Neural progenitor cell (in vitro differentiated cells): ENCODE measurements around the gene GALNT17. TPM values are rescaled to one million over a fixed set of nuclear protein-coding genes. Genes with fewer than 3 reads are reported as not detected.

Experiments
- DNase-seq: peaks from one replicate; pipeline ENCODE4 v3.0.0-alpha.2; 2016; ENCODE audit warnings: low spot score
- H2AFZ ChIP-seq: fragments of 200-600 bp; sonication (generic); replicated peaks from 2 replicates; pipeline ENCODE4 v1.6.1; 2016; ENCODE audit warnings: antibody characterized with exemption
- H3F3A ChIP-seq: fragments of 200-600 bp; sonication (generic); 2 replicates; pipeline ENCODE4 v1.6.1; 2016; ENCODE audit warnings: antibody characterized with exemption, low read depth
- H3K27ac ChIP-seq: fragments of 200-600 bp; sonication (generic); 2 replicates; pipeline ENCODE4 v1.5.1; 2016; ENCODE audit warnings: mild to moderate bottlenecking
- H3K27me3 ChIP-seq: fragments of 200-600 bp; sonication (generic); 2 replicates; pipeline ENCODE4 v1.6.1; 2016; ENCODE audit warnings: mild to moderate bottlenecking, moderate library complexity
- H3K36me3 ChIP-seq: fragments of 200-600 bp; sonication (generic); 2 replicates; pipeline ENCODE4 v1.5.1; 2016
- H3K4me1 ChIP-seq: fragments of 200-600 bp; sonication (generic); 2 replicates; pipeline ENCODE4 v1.6.1; 2016; ENCODE audit warnings: mixed run types
- H3K4me2 ChIP-seq: fragments of 200-600 bp; sonication (generic); 2 replicates; pipeline ENCODE4 v1.6.1; 2016
- H3K4me3 ChIP-seq: fragments of 200-600 bp; sonication (generic); 2 replicates; pipeline ENCODE4 v1.5.1; 2016
- H3K79me2 ChIP-seq: fragments of 200-600 bp; sonication (generic); 2 replicates; pipeline ENCODE4 v1.6.1; 2016; ENCODE audit warnings: low read depth
- H3K9ac ChIP-seq: fragments of 200-600 bp; sonication (generic); 2 replicates; pipeline ENCODE4 v1.6.1; 2016
- H3K9me3 ChIP-seq: fragments of 200-600 bp; sonication (generic); 2 replicates; pipeline ENCODE4 v1.5.1; 2016; ENCODE audit warnings: low read depth
- H4K20me1 ChIP-seq: fragments of 200-600 bp; sonication (generic); 2 replicates; pipeline ENCODE4 v1.6.1; 2016; ENCODE audit warnings: low read depth
- H3K27ac Mint-ChIP-seq: 3 replicates; pipeline ENCODE4 v1.8.0; 2021; ENCODE audit warnings: mixed read lengths
- H3K27me3 Mint-ChIP-seq: 2 replicates; pipeline ENCODE4 v1.8.0; 2022; ENCODE audit warnings: low read depth, mild to moderate bottlenecking, inconsistent platforms, moderate library complexity, mixed read lengths; ENCODE audit not compliant: insufficient read depth
- H3K36me3 Mint-ChIP-seq: 3 replicates; pipeline ENCODE4 v1.8.0; 2021; ENCODE audit warnings: mixed read lengths
- H3K4me1 Mint-ChIP-seq: 3 replicates; pipeline ENCODE4 v1.8.0; 2021; ENCODE audit warnings: mixed read lengths
- H3K4me3 Mint-ChIP-seq: 3 replicates; pipeline ENCODE4 v1.8.0; 2021; ENCODE audit warnings: mild to moderate bottlenecking, moderate library complexity, mixed read lengths
- H3K9me3 Mint-ChIP-seq: 3 replicates; pipeline ENCODE4 v1.8.0; 2020; ENCODE audit warnings: mixed read lengths
- EZH2 ChIP-seq: fragments of 200-600 bp; sonication (generic); IDR thresholded peaks from 2 replicates; pipeline ENCODE4 v1.6.1; 2017; ENCODE audit warnings: antibody characterized with exemption, mild to moderate bottlenecking, moderate library complexity
- EZH2phosphoT487 ChIP-seq: fragments of 200-600 bp; sonication (generic); IDR thresholded peaks from 2 replicates; pipeline ENCODE4 v1.6.1; 2017; ENCODE audit warnings: antibody characterized with exemption
- total RNA-seq: library from RNA; depleted of rRNA; stranded (reverse); fragments of >200 nt; gene quantifications from 2 replicates; pipeline ENCODE4 v1.2.3, GENCODE V29; 2015; ENCODE audit warnings: low replicate concordance
- TF ChIP-seq, protein P1 (sequence below): fragments of 200-600 bp; sonication (generic); IDR thresholded peaks from 2 replicates; pipeline ENCODE4 v1.5.1; 2017; ENCODE audit warnings: antibody characterized with exemption, mild to moderate bottlenecking

The GALNT17 gene
- total RNA-seq, 1 donor from 2014 or later, result 17.1 TPM

DNA sequence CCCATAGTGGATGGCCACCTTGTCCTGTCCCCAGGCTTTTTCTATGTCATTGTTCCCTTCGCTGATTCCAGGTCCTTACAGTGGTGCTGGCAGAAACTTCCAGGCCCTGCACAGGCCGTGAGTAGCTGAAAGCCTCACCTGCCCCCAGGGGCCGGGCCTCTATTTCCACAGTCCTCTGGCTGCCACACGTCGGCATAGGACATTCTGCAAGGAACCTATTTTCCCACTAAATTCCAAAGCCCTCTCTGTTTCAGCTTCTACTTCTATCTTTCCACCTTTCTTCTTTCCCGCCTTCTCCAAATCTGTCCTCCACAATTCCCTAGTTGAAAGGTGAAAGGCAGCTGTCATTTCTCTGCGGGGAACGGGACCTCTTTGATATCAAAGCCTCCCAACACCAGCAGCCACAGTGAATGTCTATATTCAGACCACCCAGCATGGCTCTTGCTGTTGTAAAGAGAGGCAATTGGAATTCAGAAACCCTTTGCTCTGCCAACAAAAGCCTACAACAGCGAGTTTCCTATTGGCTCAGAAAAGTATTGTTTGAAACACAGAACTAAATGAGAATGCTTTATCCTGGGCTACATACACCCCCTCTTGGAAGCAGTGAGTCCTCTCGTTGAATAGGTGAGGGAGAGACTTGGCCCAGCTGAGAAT, 607.7 kb downstream of the GALNT17 start:
- Histone ChIP-seq H3K4me1 (peaks cover 16% of the 10 kb centered on the region), H4K20me1 (no peaks in the 10 kb centered on the region), H3K4me3 (peak overlapping the region; percentile 16), H3K9me3 (no peaks in the 10 kb centered on the region), H3K27me3 (no peaks in the 10 kb centered on the region), H2AFZ (no peak overlapping the region), H3K36me3 (no peaks in the 10 kb centered on the region), H3K9ac (no peak overlapping the region), H3F3A (peaks cover 22% of the 10 kb centered on the region), H3K27ac (no peak overlapping the region), H3K79me2 (no peaks in the 10 kb centered on the region), H3K4me2 (peak overlapping the region; percentile 68)
- no peak for TF ChIP-seq EZH2phosphoT487
- TF ChIP-seq, protein P1, sequence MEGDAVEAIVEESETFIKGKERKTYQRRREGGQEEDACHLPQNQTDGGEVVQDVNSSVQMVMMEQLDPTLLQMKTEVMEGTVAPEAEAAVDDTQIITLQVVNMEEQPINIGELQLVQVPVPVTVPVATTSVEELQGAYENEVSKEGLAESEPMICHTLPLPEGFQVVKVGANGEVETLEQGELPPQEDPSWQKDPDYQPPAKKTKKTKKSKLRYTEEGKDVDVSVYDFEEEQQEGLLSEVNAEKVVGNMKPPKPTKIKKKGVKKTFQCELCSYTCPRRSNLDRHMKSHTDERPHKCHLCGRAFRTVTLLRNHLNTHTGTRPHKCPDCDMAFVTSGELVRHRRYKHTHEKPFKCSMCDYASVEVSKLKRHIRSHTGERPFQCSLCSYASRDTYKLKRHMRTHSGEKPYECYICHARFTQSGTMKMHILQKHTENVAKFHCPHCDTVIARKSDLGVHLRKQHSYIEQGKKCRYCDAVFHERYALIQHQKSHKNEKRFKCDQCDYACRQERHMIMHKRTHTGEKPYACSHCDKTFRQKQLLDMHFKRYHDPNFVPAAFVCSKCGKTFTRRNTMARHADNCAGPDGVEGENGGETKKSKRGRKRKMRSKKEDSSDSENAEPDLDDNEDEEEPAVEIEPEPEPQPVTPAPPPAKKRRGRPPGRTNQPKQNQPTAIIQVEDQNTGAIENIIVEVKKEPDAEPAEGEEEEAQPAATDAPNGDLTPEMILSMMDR, result peak; percentile 15
- H3K4me3 Mint-ChIP-seq, result no peak overlapping the region
- peaks cover 3% of the 10 kb centered on the region for H3K27me3 Mint-ChIP-seq
- H3K9me3 Mint-ChIP-seq, result peaks cover 5% of the 10 kb centered on the region
- peaks cover 2% of the 10 kb centered on the region for H3K36me3 Mint-ChIP-seq
- no peak overlapping the region for H3K27ac Mint-ChIP-seq
- peak; percentile 90 for DNase-seq
- H3K4me1 Mint-ChIP-seq, result peaks cover 17% of the 10 kb centered on the region

GRCh38 chr7:71740174-71740560, 608.2 kb downstream of the GALNT17 start:
- Histone ChIP-seq H3K79me2 (no peaks in the 10 kb centered on the region), H3K27me3 (no peaks in the 10 kb centered on the region), H4K20me1 (no peaks in the 10 kb centered on the region), H3K27ac (no peak overlapping the region), H3K9ac (no peak overlapping the region), H3K9me3 (no peaks in the 10 kb centered on the region), H2AFZ (no peak overlapping the region), H3K4me2 (peak overlapping the region; percentile 68), H3K4me1 (peaks cover 16% of the 10 kb centered on the region), H3K4me3 (peak overlapping the region; percentile 16), H3F3A (peaks cover 22% of the 10 kb centered on the region), H3K36me3 (no peaks in the 10 kb centered on the region)
- TF ChIP-seq EZH2phosphoT487 (no peak), EZH2 (no peak)
- DNase-seq, result no peak
- Mint-ChIP-seq H3K36me3 (peaks cover 2% of the 10 kb centered on the region), H3K4me1 (peaks cover 17% of the 10 kb centered on the region), H3K27me3 (peaks cover 5% of the 10 kb centered on the region), H3K4me3 (no peak overlapping the region), H3K9me3 (peaks cover 5% of the 10 kb centered on the region), H3K27ac (no peak overlapping the region)

GRCh38 chr7:71746006-71746405, 614.1 kb downstream of the GALNT17 start:
- no peak overlapping the region for H3K9ac ChIP-seq
- no peaks in the 10 kb centered on the region for H4K20me1 ChIP-seq
- no peak overlapping the region for H2AFZ ChIP-seq
- H3K9me3 ChIP-seq, result no peaks in the 10 kb centered on the region
- H3F3A ChIP-seq, result no peaks in the 10 kb centered on the region
- Mint-ChIP-seq H3K9me3 (peaks cover 17% of the 10 kb centered on the region), H3K36me3 (peaks cover 2% of the 10 kb centered on the region), H3K27ac (no peak overlapping the region), H3K4me3 (no peak overlapping the region), H3K4me1 (no peaks in the 10 kb centered on the region), H3K27me3 (peaks cover 6% of the 10 kb centered on the region)
- H3K4me3 ChIP-seq, result no peak overlapping the region
- no peaks in the 10 kb centered on the region for H3K79me2 ChIP-seq
- no peak overlapping the region for H3K4me2 ChIP-seq
- H3K4me1 ChIP-seq, result no peaks in the 10 kb centered on the region
- H3K27me3 ChIP-seq, result peaks cover under 1% of the 10 kb centered on the region
- H3K27ac ChIP-seq, result no peak overlapping the region
- peak; percentile 16 for DNase-seq
- no peak for TF ChIP-seq EZH2phosphoT487
- no peak for TF ChIP-seq EZH2
- TF ChIP-seq, protein P1, result peak; percentile 22
- H3K36me3 ChIP-seq, result no peaks in the 10 kb centered on the region

- Mint-ChIP-seq H3K27ac (no peak overlapping the region), H3K4me3 (no peak overlapping the region), H3K27me3 (peaks cover 12% of the 10 kb centered on the region), H3K9me3 (peaks cover 15% of the 10 kb centered on the region), H3K36me3 (no peaks in the 10 kb centered on the region), H3K4me1 (peaks cover 9% of the 10 kb centered on the region)
- no peak overlapping the region for H3K9ac ChIP-seq
- H3K27ac ChIP-seq, result no peak overlapping the region
- no peaks in the 10 kb centered on the region for H4K20me1 ChIP-seq
- no peak for TF ChIP-seq EZH2
- TF ChIP-seq, protein P1, result no peak
- no peak for TF ChIP-seq EZH2phosphoT487
- DNase-seq, result no peak
- no peaks in the 10 kb centered on the region for H3F3A ChIP-seq
- H3K27me3 ChIP-seq, result peaks cover 23% of the 10 kb centered on the region
- no peak overlapping the region for H3K4me2 ChIP-seq
- no peaks in the 10 kb centered on the region for H3K4me1 ChIP-seq
- no peaks in the 10 kb centered on the region for H3K36me3 ChIP-seq
- H3K4me3 ChIP-seq, result no peak overlapping the region
- H2AFZ ChIP-seq, result no peak overlapping the region
- H3K9me3 ChIP-seq, result no peaks in the 10 kb centered on the region
- H3K79me2 ChIP-seq, result no peaks in the 10 kb centered on the region
These were observed 618.3 kb downstream of the GALNT17 start for GRCh38 chr7:71750290-71750689.
